Measurements from ENCODE around the gene SNX15. TPM values are rescaled to one million over a fixed set of nuclear protein-coding genes. Genes with fewer than 3 reads are reported as not detected.

SNX15 gene
- total and polyA plus RNA-seq, 9 donors, result 10.2 to 30.5 (median 19.9) TPM

GRCh38 chr11:65040520-65040846 is 13.2 kb downstream of the SNX15 start:
- Histone ChIP-seq H3K4me1 (ENCODE audit: insufficient read depth) (peaks cover 2% of the 10 kb centered on the region), H3K27me3 (no peaks in the 10 kb centered on the region), H3K27ac (peak overlapping the region; percentile 77 to 89), H3K36me3 (no peaks in the 10 kb centered on the region), H3K9me3 (no peaks in the 10 kb centered on the region), H3K4me3 (peak overlapping the region; percentile 75)
- DNase-seq, result no peak
- 10 to 13% (median 12%) methylated on average over 7 of the region's 7 CpGs for WGBS, 3 donors
- intact Hi-C loops (cut with DNase I), result no loop called here
- TF ChIP-seq, protein P1, sequence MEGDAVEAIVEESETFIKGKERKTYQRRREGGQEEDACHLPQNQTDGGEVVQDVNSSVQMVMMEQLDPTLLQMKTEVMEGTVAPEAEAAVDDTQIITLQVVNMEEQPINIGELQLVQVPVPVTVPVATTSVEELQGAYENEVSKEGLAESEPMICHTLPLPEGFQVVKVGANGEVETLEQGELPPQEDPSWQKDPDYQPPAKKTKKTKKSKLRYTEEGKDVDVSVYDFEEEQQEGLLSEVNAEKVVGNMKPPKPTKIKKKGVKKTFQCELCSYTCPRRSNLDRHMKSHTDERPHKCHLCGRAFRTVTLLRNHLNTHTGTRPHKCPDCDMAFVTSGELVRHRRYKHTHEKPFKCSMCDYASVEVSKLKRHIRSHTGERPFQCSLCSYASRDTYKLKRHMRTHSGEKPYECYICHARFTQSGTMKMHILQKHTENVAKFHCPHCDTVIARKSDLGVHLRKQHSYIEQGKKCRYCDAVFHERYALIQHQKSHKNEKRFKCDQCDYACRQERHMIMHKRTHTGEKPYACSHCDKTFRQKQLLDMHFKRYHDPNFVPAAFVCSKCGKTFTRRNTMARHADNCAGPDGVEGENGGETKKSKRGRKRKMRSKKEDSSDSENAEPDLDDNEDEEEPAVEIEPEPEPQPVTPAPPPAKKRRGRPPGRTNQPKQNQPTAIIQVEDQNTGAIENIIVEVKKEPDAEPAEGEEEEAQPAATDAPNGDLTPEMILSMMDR (IDR thresholded peaks at IDR 0.05), result no peak
- TF ChIP-seq EP300 (IDR thresholded peaks at IDR 0.05) (no peak), POLR2A (IDR thresholded peaks at IDR 0.05) (no peak)

DNA sequence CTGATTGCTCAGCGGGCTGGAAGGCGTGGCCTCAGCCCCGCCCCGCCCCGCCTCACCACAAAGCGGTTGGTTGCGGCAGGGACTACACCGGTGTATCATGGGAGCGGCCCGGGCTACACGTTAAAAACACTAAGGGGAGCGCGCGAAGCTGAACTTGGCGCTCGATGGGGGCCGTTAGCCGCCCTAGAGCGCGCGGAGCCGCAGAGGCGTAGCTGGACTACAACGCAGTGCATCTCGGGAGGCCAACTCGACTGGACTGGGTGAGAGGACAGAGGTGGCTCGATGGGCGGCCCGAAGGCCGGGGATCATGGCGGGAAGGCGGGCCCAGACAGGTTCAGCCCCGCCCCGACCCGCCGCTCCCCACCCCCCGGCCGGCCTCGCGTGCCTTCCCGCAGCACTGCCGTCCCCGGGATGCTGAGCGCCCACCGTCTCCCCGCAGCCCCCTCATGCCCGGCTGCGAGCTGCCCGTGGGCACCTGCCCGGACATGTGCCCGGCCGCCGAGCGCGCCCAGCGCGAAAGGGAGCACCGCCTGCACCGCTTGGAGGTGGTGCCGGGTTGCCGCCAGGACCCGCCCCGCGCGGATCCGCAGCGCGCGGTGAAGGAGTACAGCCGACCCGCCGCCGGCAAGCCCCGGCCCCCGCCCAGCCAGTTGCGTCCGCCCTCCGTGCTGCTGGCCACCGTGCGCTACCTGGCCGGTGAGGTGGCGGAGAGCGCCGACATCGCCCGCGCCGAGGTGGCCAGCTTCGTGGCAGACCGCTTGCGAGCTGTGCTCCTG is 13.8 kb downstream of the SNX15 start, which contains the start of gene SAC3D1:
SAC3D1 (plus strand) TSS at position 364 of the 776 bp plus-strand sequence; CDS start at position 447, 83 bp downstream.
- 0 to 1% (median 1%) methylated on average over 27 to 91 of the region's 91 CpGs for WGBS, 3 donors
- no peaks in the 10 kb centered on the region for H3K9me3 ChIP-seq
- DNase-seq, result peak; percentile 87 to 92 (median 89)
- H3K36me3 ChIP-seq, result no peaks in the 10 kb centered on the region
- peak within 1 kb of the TSS; percentile 75 for H3K4me3 ChIP-seq
- peaks cover 2% of the 10 kb centered on the region for H3K4me1 ChIP-seq (ENCODE audit: insufficient read depth)
- H3K27me3 ChIP-seq, result no peaks in the 10 kb centered on the region
- no peak for TF ChIP-seq POLR2A (IDR thresholded peaks at IDR 0.05)
- no peak for TF ChIP-seq EP300 (IDR thresholded peaks at IDR 0.05)
- TF ChIP-seq, protein P1 (IDR thresholded peaks at IDR 0.05), result no peak
- H3K27ac ChIP-seq, result peak within 1 kb of the TSS; percentile 77 to 89
- intact Hi-C loops (cut with DNase I), result no loop called here

DNA sequence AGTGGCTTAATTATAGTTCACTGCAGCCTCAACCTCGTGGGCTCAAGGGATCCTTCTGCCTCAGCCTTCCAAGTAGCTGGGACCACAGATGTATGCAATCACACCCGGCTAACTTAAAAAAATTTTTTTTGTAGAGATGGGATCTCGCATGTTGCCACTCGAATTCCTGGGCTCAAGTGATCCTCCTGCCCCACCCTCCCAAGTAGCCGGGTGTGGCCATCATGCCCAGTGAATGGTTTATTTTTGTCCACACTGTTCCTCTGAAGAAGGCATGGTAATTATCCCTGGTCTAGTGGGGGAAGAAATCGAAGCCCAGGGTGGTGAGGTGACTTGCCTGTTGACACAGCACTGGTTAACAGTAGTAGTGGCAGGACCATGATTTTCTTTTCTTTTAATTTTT is 15.7 kb downstream of the SNX15 start:
- no peak for DNase-seq
- TF ChIP-seq, protein P1 (IDR thresholded peaks at IDR 0.05), result no peak
- no peak for TF ChIP-seq EP300 (IDR thresholded peaks at IDR 0.05)
- TF ChIP-seq POLR2A (IDR thresholded peaks at IDR 0.05), result no peak
- WGBS, 3 donors, result 87 to 95% (median 90%) methylated on average over 6 of the region's 6 CpGs
- Histone ChIP-seq H3K4me1 (ENCODE audit: insufficient read depth) (peaks cover 6% of the 10 kb centered on the region), H3K27ac (no peak overlapping the region), H3K36me3 (no peaks in the 10 kb centered on the region), H3K4me3 (no peak overlapping the region), H3K27me3 (no peaks in the 10 kb centered on the region), H3K9me3 (no peaks in the 10 kb centered on the region)
- intact Hi-C loops (cut with DNase I), result no loop called here

GRCh38 chr11:65043881-65044501 is 16.8 kb downstream of the SNX15 start:
- intact Hi-C loops (cut with DNase I), result no loop called here
- no peak for DNase-seq
- H3K4me3 ChIP-seq, result no peak overlapping the region
- H3K36me3 ChIP-seq, result no peaks in the 10 kb centered on the region
- TF ChIP-seq EP300 (IDR thresholded peaks at IDR 0.05) (no peak), POLR2A (IDR thresholded peaks at IDR 0.05) (no peak)
- TF ChIP-seq, protein P1 (IDR thresholded peaks at IDR 0.05), result no peak
- H3K4me1 ChIP-seq (ENCODE audit: insufficient read depth), result peaks cover 8% of the 10 kb centered on the region
- 87 to 92% (median 90%) methylated on average over 23 of the region's 23 CpGs for whole genome bisulfite sequencing, 3 donors
- H3K9me3 ChIP-seq, result no peaks in the 10 kb centered on the region
- H3K27me3 ChIP-seq, result no peaks in the 10 kb centered on the region
- H3K27ac ChIP-seq, result no peak overlapping the region
